Testis (tissue), 2 donors: Measurements from ENCODE around the gene KCNB1.

ENCODE experiments used
- POLR2A ChIP-seq: fragments of 450-650 bp; IDR thresholded peaks from one replicate; pipeline ENCODE4 v1.6.1; 2017; ENCODE audit warnings: antibody characterized with exemption, mild to moderate bottlenecking, moderate library complexity
- TF ChIP-seq, protein P1 (sequence below), 3 experiments: fragments of 450-650 bp in 2 of 3; fragments of 200-600 bp in 1 of 3; sonication (generic) in 1 of 3; IDR thresholded peaks; one replicate each; pipeline ENCODE4 v1.5.1; 2016 to 2019; ENCODE audit warnings: antibody characterized with exemption in 3 of 3, mild to moderate bottlenecking in 2 of 3, moderate library complexity in 1 of 3

GRCh38 chr20:49381558-49382493, 100.6 kb downstream of the KCNB1 start:
- TF ChIP-seq, protein P1, sequence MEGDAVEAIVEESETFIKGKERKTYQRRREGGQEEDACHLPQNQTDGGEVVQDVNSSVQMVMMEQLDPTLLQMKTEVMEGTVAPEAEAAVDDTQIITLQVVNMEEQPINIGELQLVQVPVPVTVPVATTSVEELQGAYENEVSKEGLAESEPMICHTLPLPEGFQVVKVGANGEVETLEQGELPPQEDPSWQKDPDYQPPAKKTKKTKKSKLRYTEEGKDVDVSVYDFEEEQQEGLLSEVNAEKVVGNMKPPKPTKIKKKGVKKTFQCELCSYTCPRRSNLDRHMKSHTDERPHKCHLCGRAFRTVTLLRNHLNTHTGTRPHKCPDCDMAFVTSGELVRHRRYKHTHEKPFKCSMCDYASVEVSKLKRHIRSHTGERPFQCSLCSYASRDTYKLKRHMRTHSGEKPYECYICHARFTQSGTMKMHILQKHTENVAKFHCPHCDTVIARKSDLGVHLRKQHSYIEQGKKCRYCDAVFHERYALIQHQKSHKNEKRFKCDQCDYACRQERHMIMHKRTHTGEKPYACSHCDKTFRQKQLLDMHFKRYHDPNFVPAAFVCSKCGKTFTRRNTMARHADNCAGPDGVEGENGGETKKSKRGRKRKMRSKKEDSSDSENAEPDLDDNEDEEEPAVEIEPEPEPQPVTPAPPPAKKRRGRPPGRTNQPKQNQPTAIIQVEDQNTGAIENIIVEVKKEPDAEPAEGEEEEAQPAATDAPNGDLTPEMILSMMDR (IDR thresholded peaks at IDR 0.05) = no peak
- no peak for TF ChIP-seq POLR2A
